GM12865 (cell line): ENCODE results near the gene DDX54.

Experiments
- DNase-seq: peaks from one replicate; pipeline ENCODE4 v3.0.0; 2010; ENCODE audit warnings: low read depth
- H3K4me3 ChIP-seq: 2 replicates; pipeline ENCODE4 v1.5.1; 2011; ENCODE audit warnings: mild to moderate bottlenecking, low read depth, low read length, control low read depth
- CTCF ChIP-seq: IDR thresholded peaks from 2 replicates; pipeline ENCODE4 v1.5.1; 2011; ENCODE audit warnings: low read length, control low read depth, low read depth, inconsistent platforms; ENCODE audit not compliant: insufficient read depth; ENCODE audit errors: missing control alignments

The DDX54 gene

GRCh38 chr12:113138826-113139225 is 46.5 kb downstream of the DDX54 start:
- DNase-seq: no peak
- TF ChIP-seq CTCF: no peak
- H3K4me3 ChIP-seq: no peak overlapping the region

- no peak for TF ChIP-seq CTCF
- no peak for DNase-seq
- H3K4me3 ChIP-seq: no peak overlapping the region
Observed at GRCh38 chr12:113137861-113138783, 47.2 kb downstream of the DDX54 start.

- DNase-seq: no peak
- no peak for TF ChIP-seq CTCF
- H3K4me3 ChIP-seq: no peak overlapping the region
Observed at GRCh38 chr12:113136990-113137511, 48.2 kb downstream of the DDX54 start.

GRCh38 chr12:113136128-113136989 is 48.9 kb downstream of the DDX54 start:
- DNase-seq: no peak
- H3K4me3 ChIP-seq: no peak overlapping the region
- TF ChIP-seq CTCF: no peak

- TF ChIP-seq CTCF: peak; percentile 48
- peak; percentile 43 for DNase-seq
- H3K4me3 ChIP-seq: no peak within 1 kb of the TSS
Observed at GRCh38 chr12:113135178-113136127, 49.8 kb downstream of the DDX54 start, which contains the start of gene RASAL1. RASAL1 (minus strand) TSS chr12:113135761; CDS start chr12:113135462, 299 bp downstream.

- no peak overlapping the region for H3K4me3 ChIP-seq
- TF ChIP-seq CTCF: no peak
- DNase-seq: no peak
Observed at GRCh38 chr12:113134521-113134951, 50.7 kb downstream of the DDX54 start.
